ENCODE results near the gene ACVRL1. TPM values are rescaled to one million over a fixed set of nuclear protein-coding genes. Genes with fewer than 3 reads are reported as not detected.

Gene ACVRL1
- total RNA-seq, result 100 to 1,000 TPM in 2 of 4 donors, 10 to 100 TPM in 2; 81.4 to 271 (median 124) TPM

GRCh38 chr12:51907083-51907855 is at the start of gene ACVRL1:
ACVRL1 (plus strand) TSS chr12:51907504; CDS start chr12:51912475, 4,971 bp downstream.
- TF ChIP-seq CTCF (IDR thresholded peaks at IDR 0.05; ENCODE audit: low read depth), result no peak

DNA sequence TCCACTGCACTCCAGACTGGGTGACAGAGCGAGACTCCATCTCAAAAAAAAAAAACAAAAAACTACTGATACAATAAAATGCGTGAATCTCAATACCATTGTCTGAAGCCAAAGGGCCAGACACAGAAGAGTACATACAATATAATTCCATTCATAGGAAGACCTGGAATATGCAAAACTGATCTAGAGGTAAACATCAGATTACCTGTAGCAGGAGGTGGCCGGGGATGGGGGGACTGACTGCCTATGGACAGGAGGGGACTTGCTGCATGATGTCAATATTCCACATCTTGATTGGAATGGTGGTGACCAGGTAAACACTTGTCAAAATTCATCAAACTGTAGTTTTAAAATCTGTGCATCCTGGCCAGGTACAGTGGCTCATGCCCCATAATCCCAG is 46.3 kb upstream of the ACVRL1 start:
- no peak for TF ChIP-seq CTCF (IDR thresholded peaks at IDR 0.05; ENCODE audit: low read depth)

DNA sequence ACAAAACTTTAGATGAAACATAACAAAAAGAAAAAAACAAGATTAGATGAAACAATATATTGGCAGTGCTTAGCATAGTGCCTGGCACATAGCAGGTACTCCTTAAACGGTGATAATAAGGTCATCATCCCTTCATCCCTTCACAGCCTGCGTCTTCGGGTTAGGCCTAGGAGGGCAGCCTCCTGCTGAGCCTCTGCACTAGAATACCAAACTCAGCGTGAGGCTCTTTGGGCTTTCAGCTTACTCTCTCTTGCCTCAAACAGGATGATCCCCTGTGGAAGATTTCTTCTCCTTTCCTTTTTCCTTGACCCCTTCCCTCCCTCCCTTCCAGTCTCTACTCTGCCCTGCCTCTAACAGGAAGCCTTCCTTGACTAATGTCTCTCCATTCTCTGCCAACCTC is 44.4 kb upstream of the ACVRL1 start:
- TF ChIP-seq CTCF (IDR thresholded peaks at IDR 0.05; ENCODE audit: low read depth), result no peak

DNA sequence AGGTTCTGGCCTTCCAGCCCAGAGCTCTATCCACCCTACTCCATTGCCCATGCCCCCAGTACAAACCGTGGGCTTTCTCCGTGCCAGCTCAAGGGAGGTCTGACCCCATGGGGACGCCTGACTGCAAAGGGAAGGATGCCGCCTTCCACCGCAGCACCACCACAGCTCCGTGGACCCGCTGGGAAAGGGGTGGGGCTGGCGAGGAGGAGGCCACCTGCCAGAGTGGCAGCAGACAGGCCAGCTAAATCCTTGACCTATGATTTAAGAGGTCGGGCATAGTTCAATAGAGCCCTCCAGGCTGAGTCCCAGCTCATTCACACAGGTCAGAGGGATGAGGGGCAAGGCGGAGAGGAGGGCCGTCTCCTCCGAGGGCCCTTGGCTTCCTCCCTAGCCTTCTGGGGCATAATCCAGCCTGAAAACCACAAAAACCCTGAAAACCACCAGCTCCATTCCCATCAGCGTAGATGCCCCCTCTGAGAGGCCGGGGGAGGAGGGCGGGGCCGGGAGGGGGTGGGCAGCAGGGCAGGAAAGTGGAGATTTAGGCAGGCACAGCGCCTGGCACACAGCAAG is 43.9 kb upstream of the ACVRL1 start:
- no peak for TF ChIP-seq CTCF (IDR thresholded peaks at IDR 0.05; ENCODE audit: low read depth)

GRCh38 chr12:51863933-51864832 is 43.1 kb upstream of the ACVRL1 start:
- no peak for TF ChIP-seq CTCF (IDR thresholded peaks at IDR 0.05; ENCODE audit: low read depth)

DNA sequence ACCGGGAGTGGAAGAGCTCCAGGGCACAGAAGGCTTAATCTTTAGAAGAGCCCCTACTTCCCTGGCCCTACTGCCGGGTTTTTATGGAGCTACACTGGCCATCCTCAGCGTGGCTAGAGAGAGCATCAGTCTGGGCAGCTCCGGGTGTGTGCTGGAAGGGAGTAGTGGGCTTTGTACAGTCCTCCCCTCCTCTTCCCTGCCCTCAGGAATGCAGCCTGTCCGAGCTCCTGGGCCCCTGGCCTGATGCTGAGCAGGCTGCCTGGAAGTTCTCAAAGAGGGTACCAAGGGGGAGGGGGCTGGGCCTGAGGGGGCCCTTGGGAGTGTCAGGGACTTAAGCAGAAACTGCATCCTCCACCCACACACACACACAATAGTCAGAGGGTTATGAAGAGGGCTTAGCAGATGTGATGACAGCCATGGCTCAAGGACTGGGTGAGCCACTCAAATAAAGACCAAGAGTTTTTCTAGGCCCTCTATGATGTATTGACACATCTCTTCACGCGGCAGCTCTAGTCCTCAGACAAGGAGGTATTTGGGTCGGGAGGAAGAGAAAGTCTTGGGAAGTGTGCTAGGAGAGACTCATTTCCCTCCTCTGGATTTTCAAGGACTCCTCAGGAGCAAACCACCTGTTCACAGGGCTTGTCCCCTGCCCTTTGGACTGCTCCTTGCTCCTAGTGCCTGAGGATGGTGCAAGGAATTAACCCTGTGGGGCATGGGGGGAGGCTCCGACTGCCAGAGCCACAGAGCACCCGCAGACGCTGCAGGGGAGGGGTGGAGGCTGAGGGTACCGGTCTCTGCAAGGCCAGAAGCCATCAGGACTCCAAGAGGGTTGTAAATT is 42.3 kb upstream of the ACVRL1 start:
- no peak for TF ChIP-seq CTCF (IDR thresholded peaks at IDR 0.05; ENCODE audit: low read depth)

Data from subcutaneous adipose tissue (tissue), 4 donors.